HK-2 (cell line): ENCODE results near the gene PTPRG.

Experiments
- DNase-seq: peaks from one replicate; pipeline ENCODE4 v3.0.0-alpha.2; 2018; ENCODE audit not compliant: unreplicated experiment

Gene PTPRG

DNA sequence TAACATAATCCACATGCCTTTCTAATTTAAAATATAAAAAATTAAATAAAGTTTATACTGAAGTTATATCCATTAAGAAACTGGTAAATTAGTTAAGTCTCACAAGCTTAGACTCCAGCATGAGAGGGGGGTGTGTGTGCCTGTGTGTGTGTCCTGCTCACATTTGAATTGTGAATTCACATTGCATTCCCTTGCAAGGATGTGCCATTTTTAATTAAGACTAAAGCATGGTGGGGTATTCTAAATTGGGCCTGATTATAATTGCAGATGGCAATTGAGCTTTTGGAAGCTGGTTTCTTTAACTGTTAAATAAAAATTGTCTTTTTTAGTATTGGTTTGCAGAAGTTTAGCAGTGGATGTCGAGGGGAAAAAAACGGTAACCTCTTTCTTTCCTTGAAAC lies 56.9 kb downstream of the PTPRG start:
- no peak for DNase-seq

GRCh38 chr3:61618871-61619270 lies 57.5 kb downstream of the PTPRG start:
- DNase-seq, result no peak

DNA sequence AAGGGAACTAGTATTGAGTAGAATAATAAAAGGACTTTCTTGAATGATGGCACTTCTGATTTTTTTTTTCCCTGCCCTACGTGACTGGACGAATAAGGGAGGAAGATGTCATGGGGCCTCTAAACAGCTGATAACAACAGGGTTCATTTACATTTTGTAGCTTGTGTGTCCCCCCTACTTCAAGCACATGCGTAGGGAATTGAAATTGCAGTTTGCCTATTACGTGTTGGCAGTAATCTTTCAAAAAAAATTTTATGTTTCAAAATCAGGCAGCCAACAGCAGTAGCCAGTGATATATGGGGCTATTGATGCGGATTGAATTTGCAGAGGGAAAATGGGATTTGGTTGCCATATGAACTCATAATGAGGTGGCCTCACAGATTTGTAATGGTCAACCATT lies 58.7 kb downstream of the PTPRG start:
- DNase-seq, result no peak

DNA sequence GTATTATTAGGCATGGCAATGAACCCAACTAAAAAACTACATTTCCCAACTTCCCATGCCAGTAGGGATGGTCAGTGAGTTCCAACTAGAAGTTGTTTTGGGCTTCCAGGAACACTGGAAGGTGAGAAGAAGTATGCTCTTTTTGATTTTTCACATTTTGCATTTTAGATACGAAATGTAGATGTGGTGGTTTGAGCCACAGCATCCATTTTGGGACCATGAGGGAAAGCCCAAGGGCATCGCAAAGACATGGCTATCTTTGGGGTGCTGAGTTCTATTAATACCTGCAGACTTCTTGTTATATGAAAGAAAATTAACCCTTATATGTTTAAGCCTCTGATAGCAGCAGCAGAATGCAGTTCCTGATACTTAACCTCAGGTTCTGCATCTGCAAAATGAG lies 62.9 kb downstream of the PTPRG start:
- DNase-seq, result no peak

DNA sequence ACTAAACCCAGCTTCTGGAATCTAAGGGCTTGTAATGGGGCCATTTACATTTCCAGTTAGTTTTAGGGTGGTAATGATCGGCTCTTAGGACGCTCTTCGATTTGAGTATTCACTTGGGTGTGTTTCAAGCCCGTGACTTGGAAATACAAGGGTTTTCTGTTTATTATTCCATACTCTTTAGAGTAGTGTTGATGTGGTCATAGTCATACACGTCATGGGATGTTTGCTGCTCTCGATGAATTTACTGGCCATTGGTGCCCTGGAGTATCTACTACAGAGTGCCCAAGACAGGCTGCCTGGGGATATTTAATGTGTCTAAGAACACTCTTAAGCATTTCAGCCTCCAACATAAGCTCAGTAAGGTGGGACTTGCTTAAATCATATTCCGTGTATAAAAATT lies 64.1 kb downstream of the PTPRG start:
- no peak for DNase-seq

- DNase-seq, result no peak
Observed at GRCh38 chr3:61626484-61626883, 65.1 kb downstream of the PTPRG start.

GRCh38 chr3:61627768-61628185 lies 66.4 kb downstream of the PTPRG start:
- peak; percentile 44 for DNase-seq

- DNase-seq, result no peak
Observed at GRCh38 chr3:61628636-61629035, 67.3 kb downstream of the PTPRG start.

DNA sequence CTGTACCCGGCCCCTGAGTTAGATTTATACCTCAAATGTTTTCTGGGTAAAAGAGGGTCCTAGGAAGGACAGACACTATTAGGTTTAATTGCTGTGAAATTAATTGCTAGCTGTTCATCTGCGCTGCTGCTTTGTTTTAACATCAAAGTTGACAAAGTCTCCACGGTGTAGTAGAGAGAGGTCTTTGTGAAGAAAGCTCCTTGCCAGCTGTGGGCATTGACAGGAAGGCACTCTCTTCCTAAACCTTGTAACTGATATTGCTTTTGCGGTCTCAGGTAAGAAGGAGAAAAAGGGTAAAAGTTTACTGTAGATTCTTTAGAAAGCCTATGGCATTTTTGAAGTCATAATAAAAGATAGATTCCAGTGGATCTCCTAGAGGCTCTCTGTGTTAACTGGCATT lies 68.1 kb downstream of the PTPRG start:
- DNase-seq, result no peak

GRCh38 chr3:61631108-61631769 lies 69.9 kb downstream of the PTPRG start:
- DNase-seq, result no peak

DNA sequence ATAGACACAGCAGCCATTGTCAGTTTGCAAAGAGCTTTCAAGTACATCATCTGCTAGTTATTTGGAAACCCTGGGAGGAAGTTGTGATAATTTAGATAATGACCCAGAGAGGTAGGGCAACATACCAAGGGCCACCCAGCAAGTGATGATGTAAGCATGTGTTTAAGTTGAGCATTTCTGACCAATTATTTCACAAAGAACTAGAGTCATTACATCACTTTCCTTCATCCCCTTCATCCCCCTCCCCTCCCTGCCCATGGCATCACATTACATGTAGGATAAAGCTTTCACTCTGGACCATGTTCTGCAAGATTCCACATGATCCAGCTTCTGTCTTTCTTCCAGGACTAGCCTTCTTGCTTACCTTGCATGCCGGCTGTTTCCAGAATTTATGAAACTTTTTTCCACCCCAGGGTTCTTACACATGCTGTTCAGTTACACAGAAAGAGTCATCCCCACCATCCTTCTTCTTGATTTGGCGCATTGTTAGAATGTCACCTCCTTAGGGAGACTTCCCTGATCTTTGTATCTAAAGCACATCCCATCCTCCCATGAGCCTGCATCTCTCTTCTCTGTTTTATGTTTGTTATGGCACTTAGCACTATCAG lies 71.3 kb downstream of the PTPRG start:
- no peak for DNase-seq

DNA sequence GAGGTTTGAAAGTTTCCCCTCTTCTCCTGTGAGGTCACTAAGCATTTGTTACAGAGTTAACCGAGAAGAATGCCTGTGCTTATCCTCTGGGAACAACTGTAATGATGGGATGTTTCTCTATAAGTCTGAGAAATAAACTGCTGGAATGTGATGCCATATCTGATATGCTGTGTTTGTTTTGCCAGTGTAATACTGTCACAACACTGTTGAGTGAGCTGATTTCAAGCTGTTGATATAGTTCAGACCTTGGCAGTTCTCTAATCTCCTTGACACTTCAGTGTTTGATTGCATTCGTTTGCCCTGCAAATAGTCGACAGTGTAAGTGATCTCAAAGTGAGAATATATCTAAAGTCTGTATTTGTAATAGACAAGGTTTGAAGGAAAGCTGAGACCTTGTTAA lies 73.3 kb downstream of the PTPRG start:
- no peak for DNase-seq

GRCh38 chr3:61637088-61638051 lies 76.0 kb downstream of the PTPRG start:
- DNase-seq, result no peak

DNA sequence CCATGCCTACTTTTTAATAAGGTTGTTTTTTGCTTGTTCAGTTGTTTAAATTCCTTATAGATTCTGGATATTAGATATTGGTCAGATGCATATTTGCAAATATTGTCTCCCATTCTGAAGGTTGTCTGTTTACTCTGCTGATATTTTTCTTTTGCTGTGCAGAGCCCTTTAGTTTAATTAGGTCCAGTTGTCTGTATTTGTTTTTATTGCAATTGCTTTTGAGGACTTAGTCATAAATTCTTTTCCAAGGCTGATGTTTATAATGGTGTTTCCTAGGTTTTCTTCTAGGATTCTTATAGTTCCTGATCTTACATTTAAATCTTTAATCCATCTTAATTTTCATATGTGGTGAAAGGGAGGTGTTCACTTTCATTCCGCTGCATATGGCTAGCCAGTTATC lies 77.4 kb downstream of the PTPRG start:
- DNase-seq, result no peak

DNA sequence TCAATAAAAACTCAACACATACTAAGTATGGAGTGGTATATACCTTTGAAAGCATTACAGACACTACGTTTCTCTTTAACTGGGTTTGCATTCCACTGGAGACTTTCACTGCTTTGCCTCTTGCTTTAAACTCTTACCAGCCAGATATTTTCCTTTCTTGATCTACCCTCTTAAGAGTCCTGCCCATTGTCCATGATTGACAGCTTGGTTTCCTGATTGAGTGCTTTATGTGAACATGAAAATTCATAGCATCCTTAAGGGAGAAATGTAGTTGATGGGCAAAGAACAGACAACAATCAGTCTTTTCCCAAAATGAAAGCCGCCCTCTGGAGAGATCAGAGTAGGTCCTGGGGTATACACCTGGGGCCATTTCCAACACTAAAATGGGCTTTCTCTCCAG lies 78.6 kb downstream of the PTPRG start:
- no peak for DNase-seq

DNA sequence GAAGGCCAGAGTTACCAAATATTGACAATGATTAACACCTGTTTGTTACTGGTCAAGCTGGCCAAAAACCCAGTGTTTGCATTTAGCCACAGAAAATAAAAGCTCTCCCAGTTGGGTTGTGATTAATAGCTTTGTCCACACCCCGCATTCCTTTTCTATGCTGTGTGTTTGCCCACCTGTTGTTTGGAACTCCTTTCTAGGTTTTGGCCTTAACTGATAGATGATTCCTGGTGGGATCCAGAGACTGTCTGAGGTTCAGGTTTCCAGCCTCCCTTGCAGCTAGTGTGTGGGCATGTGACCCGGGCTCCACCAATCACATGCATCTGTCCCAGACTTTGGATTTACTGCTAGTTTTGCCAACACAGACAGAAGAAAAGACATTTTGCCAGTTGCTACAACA lies 83.8 kb downstream of the PTPRG start:
- no peak for DNase-seq

DNA sequence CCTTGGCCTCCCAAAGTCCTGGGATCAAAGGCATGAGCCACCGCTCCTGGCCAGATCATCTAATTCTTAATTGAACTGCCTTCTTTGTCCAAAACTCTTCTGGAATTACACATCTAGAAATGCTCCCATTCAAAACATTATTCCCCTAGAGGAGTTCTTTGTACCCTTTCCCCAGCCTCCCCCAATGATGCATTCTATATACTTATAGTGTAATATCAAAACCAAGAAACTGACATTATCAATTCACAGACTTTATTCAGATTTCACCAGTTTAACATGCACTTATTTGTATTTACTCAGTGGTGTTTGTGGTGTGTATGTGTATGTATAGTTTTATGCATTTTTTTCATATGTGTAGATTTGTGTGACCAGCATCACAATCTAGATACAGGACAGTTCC lies 85.0 kb downstream of the PTPRG start:
- DNase-seq, result no peak

GRCh38 chr3:61646851-61647525 lies 85.6 kb downstream of the PTPRG start:
- no peak for DNase-seq

DNA sequence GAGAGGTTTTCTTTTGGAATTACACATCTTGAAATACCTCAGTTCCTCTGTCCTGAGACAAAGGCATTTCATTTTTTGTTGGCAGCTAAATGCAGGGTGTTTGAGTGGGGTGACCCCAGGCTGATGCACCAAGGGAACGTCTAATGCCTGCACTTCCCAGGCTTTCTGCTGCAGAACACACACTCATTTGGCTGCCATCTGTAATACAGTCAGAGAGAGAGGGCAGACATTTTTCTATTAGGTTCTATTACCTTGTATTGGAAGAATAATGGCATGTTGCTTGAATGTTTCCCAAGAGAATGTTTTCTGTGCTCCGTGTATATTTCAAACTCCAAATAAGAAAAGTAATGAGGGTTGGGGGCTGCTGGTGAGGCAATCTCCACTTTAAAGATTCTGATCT lies 87.1 kb downstream of the PTPRG start:
- no peak for DNase-seq

DNA sequence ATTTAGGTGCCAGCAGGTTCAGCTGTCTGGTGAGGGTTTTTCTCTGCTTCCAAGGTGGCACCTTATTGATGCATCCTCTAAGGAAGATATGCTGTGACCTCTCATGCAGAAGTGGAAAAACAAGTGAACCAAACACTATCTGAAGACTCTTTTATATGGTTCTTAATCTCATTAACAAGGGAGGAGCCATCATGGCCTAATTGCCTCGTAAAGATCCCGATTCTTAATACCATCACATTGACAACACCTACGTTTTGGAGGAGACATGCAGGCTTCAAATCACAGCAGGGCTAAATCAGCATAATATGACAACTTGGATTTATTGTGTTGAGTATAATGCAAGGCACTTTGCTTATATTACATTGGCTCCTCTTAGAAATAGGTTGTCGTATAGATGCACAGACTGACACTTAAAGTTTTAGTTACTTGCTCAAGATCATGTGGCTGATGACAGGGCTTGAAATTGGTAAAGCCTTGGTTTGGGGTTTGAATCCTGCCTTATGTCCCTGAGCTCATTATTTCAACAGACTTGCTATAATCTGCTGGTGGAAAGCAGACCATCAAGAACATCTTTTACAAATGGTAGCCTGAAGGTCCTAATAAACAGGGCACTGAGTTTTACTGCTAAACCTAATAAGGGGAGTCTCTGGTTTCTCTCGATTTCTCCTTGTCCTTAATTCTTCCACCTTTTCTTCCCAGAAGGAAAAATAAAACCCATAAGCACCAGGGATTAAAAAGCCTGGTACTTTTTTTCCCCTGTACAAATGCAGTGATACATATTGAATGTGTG lies 88.2 kb downstream of the PTPRG start:
- DNase-seq, result no peak

DNA sequence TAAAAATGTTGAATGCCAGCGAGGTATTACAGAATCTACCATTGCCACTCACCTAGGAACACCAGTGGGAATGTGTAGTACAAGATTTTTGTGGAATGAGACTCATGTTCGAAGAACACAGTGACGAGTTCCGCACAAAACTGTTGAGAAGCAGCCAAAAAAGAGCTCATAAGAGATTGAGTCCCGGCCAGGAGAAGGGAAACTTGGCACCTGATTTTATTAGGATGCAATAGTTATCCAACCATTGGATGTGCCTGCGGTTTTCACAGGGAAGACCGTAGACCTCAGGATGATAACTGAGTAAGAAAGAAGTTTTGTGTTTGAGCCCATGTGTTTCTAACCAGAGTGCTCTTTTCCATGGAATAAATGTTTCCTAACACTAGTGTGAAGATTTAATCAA lies 88.9 kb downstream of the PTPRG start:
- DNase-seq, result no peak
